OCI-LY1 (cell line): ENCODE results near the gene ARFGAP3.

ENCODE experiments used
- CTCF ChIP-seq: fragments of 200-600 bp; sonication (generic), shearing (Covaris generic); IDR thresholded peaks from 2 replicates; pipeline ENCODE4 v1.5.1; 2017; ENCODE audit warnings: mild to moderate bottlenecking, antibody characterized with exemption, low read length, moderate library complexity, mixed read lengths
- EZH2 ChIP-seq: fragments of 200-600 bp; sonication (generic), shearing (Covaris generic); IDR thresholded peaks from 2 replicates; pipeline ENCODE4 v1.8.0; 2017; ENCODE audit warnings: borderline replicate concordance, mixed run types, mild to moderate bottlenecking, antibody characterized with exemption, low read length, moderate library complexity, mixed read lengths

- TF ChIP-seq CTCF (no peak), EZH2 (no peak)
Observed at GRCh38 chr22:42813501-42813900, 43.6 kb downstream of the ARFGAP3 start.
